PC-3 (cell line): Measurements from ENCODE around the gene PLEKHA1. TPM values are rescaled to one million over a fixed set of nuclear protein-coding genes. Genes with fewer than 3 reads are reported as not detected.

ENCODE experiments used
- ATAC-seq: fragments of 200-7000 bp; cut with Tn5 transposase; 2 replicates; pipeline ENCODE4 v1.9.1; 2020; ENCODE audit warnings: mild to moderate bottlenecking, moderate library complexity
- BruUV-seq: library from RNA; stranded (reverse); fragments of 400-500 nt; replicated peaks from 2 replicates; lab custom pipeline; 2021; lab: Mats Ljungman, UMichigan
- CTCF ChIA-PET: fragments of 300-600 bp; sonication (Branson Sonifier 250); formaldehyde crosslinking; loops from one replicate; lab custom pipeline; 2022; ENCODE audit warnings: antibody characterized with exemption; lab: Charles Lee
- POLR2A ChIA-PET: fragments of 300-600 bp; sonication (Branson Sonifier 250); formaldehyde crosslinking; loops from one replicate; lab custom pipeline; 2022; ENCODE audit warnings: antibody characterized with exemption; ENCODE audit not compliant: unreplicated experiment; lab: Charles Lee
- DNase-seq: peaks from one replicate; pipeline ENCODE4 v3.0.0-alpha.2; 2015
- H2AFZ ChIP-seq: fragments of 300-600 bp; sonication (generic); 2 replicates; pipeline ENCODE4 v1.6.0; 2016; ENCODE audit warnings: antibody characterized with exemption, low read length
- H3F3A ChIP-seq: fragments of 300-600 bp; sonication (generic); one replicate; pipeline ENCODE4 v1.6.0; 2017; ENCODE audit warnings: antibody characterized with exemption, low read length, control low read depth, mild to moderate bottlenecking; ENCODE audit not compliant: unreplicated experiment
- H3K27ac ChIP-seq: fragments of 300-600 bp; sonication (generic); 2 replicates; pipeline ENCODE4 v1.5.1; 2016; ENCODE audit warnings: mild to moderate bottlenecking, low read length
- H3K27me3 ChIP-seq: fragments of 300-600 bp; sonication (generic); 2 replicates; pipeline ENCODE4 v1.6.1; 2016; ENCODE audit warnings: low read length, mixed read lengths
- H3K36me3 ChIP-seq: fragments of 300-600 bp; sonication (generic); 2 replicates; pipeline ENCODE4 v1.6.1; 2016; ENCODE audit warnings: low read depth, mixed run types, low read length, mixed read lengths
- H3K4me1 ChIP-seq: fragments of 300-600 bp; sonication (generic); 2 replicates; pipeline ENCODE4 v1.5.1; 2016; ENCODE audit warnings: low read length; ENCODE audit not compliant: insufficient read depth
- H3K4me2 ChIP-seq: fragments of 300-600 bp; sonication (generic); 2 replicates; pipeline ENCODE4 v1.6.0; 2016; ENCODE audit warnings: low read length
- H3K4me3 ChIP-seq: fragments of 300-600 bp; sonication (generic); 2 replicates; pipeline ENCODE4 v1.5.1; 2016; ENCODE audit warnings: mild to moderate bottlenecking, low read length, mixed read lengths
- H3K79me2 ChIP-seq: fragments of 300-600 bp; sonication (generic); 2 replicates; pipeline ENCODE4 v1.6.1; 2017; ENCODE audit warnings: low read length, mixed read lengths
- H3K9ac ChIP-seq: fragments of 300-600 bp; sonication (generic); 2 replicates; pipeline ENCODE4 v1.6.0; 2016; ENCODE audit warnings: mild to moderate bottlenecking, low read length
- H3K9me2 ChIP-seq: fragments of 300-600 bp; sonication (generic); replicated peaks from 2 replicates; pipeline ENCODE4 v1.6.1; 2016; ENCODE audit warnings: mixed run types, low read length, mixed read lengths
- H3K9me3 ChIP-seq: fragments of 300-600 bp; sonication (generic); 2 replicates; pipeline ENCODE4 v1.6.1; 2016; ENCODE audit warnings: low read length, mixed read lengths
- H4K20me1 ChIP-seq: fragments of 300-600 bp; sonication (generic); 2 replicates; pipeline ENCODE4 v1.6.1; 2016; ENCODE audit warnings: low read length, mixed read lengths
- CTCF ChIP-seq: fragments of 300-600 bp; sonication (generic); conservative IDR thresholded peaks from 2 replicates; pipeline ENCODE4 v1.5.1; 2017; ENCODE audit warnings: antibody characterized with exemption, low read depth, mild to moderate bottlenecking, low read length
- EZH2 ChIP-seq: fragments of 300-600 bp; sonication (generic); IDR thresholded peaks from one replicate; pipeline ENCODE4 v1.6.1; 2017; ENCODE audit warnings: antibody characterized with exemption, mild to moderate bottlenecking, low read length; ENCODE audit not compliant: unreplicated experiment
- EZH2phosphoT487 ChIP-seq: fragments of 300-600 bp; sonication (generic); IDR thresholded peaks from 2 replicates; pipeline ENCODE4 v1.6.1; 2018; ENCODE audit warnings: mild to moderate bottlenecking, antibody characterized with exemption, low read length, borderline replicate concordance
- intact Hi-C: fragments of 100-400 bp; cut with micrococcal nuclease; formaldehyde crosslinking; loops from 2 replicates; pipeline ENCODE4 v1.9.0; 2023
- total RNA-seq: library from RNA; depleted of rRNA; stranded (reverse); fragments of >200 nt; gene quantifications from 2 replicates; pipeline ENCODE4 v1.2.3, GENCODE V29; 2014

PLEKHA1 gene
- total RNA-seq, 1 experiment from 2014 or later: 5.2 TPM

GRCh38 chr10:122379041-122379440, 4.5 kb downstream of the PLEKHA1 start:
- intact Hi-C loops: no loop called here
- ChIA-PET POLR2A (no interaction called here), CTCF (no interaction called here)
- no peak overlapping the region for H3K4me3 ChIP-seq
- H3K36me3 ChIP-seq: no peaks in the 10 kb centered on the region
- 0 out of 2 replicates have a peak, but pooled peaks cover 9% of the 10 kb centered on the region for H3K4me1 ChIP-seq
- no TSS peak for BruUV-seq
- no peaks in the 10 kb centered on the region for H4K20me1 ChIP-seq
- H3K27ac ChIP-seq: no peak overlapping the region
- peaks cover 41% of the 10 kb centered on the region for H3K79me2 ChIP-seq
- DNase-seq (no peak), ATAC-seq (no peak)
- no peak overlapping the region for H2AFZ ChIP-seq
- H3K27me3 ChIP-seq: no peaks in the 10 kb centered on the region
- H3K9ac ChIP-seq: no peak overlapping the region
- no peak for TF ChIP-seq EZH2phosphoT487
- no peak for TF ChIP-seq CTCF
- TF ChIP-seq EZH2: no peak
- no peaks in the 10 kb centered on the region for H3K9me2 ChIP-seq
- H3K9me3 ChIP-seq: no peaks in the 10 kb centered on the region
- no peaks in the 10 kb centered on the region for H3F3A ChIP-seq
- H3K4me2 ChIP-seq: no peak overlapping the region

DNA sequence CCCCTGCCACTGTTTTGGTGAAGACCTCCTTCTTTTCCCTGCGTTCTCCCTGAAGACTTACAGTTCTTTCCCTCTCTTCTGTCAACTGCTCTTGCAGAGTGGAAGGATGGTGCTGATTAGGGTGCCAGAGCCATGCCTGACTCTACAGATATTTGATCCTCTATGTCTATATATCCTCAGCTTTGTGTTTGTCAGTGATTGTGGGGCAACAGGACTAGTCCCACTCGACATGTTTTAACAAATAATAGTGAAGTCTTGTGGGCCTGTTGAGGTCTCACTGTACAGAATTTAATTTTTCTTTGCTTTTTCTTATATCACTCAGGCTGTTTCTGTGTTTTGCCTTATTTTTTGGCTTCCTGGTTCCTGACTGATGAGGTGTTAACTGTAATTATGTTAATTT, 5.0 kb downstream of the PLEKHA1 start:
- BruUV-seq: no TSS peak

More for the DNA sequence above, 5.0 kb downstream of the PLEKHA1 start:
- H3K36me3 ChIP-seq: no peaks in the 10 kb centered on the region
- H3K4me3 ChIP-seq: no peak overlapping the region
- no peaks in the 10 kb centered on the region for H3K9me2 ChIP-seq
- H3K9me3 ChIP-seq: no peaks in the 10 kb centered on the region
- no peaks in the 10 kb centered on the region for H3K27me3 ChIP-seq
- no peak overlapping the region for H3K27ac ChIP-seq
- DNase-seq (no peak), ATAC-seq (no peak)
- no peak overlapping the region for H3K4me2 ChIP-seq
- no peak overlapping the region for H3K9ac ChIP-seq
- H4K20me1 ChIP-seq: no peaks in the 10 kb centered on the region
- H3K4me1 ChIP-seq: 0 out of 2 replicates have a peak, but pooled peaks cover 9% of the 10 kb centered on the region
- intact Hi-C loops: no loop called here
- CTCF ChIA-PET: no interaction called here
- no peaks in the 10 kb centered on the region for H3F3A ChIP-seq
- no peak overlapping the region for H2AFZ ChIP-seq
- TF ChIP-seq CTCF (no peak), EZH2 (no peak), EZH2phosphoT487 (no peak)
- peaks cover 41% of the 10 kb centered on the region for H3K79me2 ChIP-seq
- POLR2A ChIA-PET: no interaction called here
